Activated naive CD4-positive, alpha-beta T cell (primary cell): Measurements from ENCODE around the gene EXOC3L2.
"Not testable (repeated sequence)": the region's sequence is repeated elsewhere in the genome, so short reads cannot be mapped to it uniquely, and the experiment has no call there.

Experiments
- DNase-seq, 4 experiments: peaks; one replicate each; lab custom pipeline; 2025; lab: John Stamatoyannopoulos, UW

The EXOC3L2 gene

DNA sequence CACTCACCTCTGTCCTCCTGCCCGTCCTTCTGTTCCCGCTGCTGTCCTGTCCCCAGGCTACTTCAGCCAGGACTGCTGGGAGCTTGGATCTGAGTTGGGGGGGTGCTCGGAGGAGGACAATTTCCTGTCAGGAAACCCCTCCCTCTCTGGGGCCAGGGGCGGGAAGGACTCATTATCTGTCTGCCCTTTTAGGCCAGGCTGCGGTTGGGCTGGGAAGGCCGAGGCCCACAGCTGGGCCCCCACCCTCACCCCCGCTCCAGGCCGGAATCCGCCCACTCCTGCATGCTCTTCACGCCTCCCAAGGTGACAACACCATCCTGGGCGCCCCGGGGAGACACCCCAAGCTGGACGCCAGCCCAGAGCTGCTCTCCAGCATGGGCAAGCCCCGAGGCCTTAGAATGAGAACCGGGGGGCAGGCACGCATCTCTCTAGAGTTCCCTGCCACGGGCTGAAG, at the start of gene EXOC3L2:
TSS of gene EXOC3L2 (minus strand) at position 74 of the 454 bp plus-strand sequence. CDS start 6,362 bp downstream, outside the sequence.
- DNase-seq, result no peak

DNA sequence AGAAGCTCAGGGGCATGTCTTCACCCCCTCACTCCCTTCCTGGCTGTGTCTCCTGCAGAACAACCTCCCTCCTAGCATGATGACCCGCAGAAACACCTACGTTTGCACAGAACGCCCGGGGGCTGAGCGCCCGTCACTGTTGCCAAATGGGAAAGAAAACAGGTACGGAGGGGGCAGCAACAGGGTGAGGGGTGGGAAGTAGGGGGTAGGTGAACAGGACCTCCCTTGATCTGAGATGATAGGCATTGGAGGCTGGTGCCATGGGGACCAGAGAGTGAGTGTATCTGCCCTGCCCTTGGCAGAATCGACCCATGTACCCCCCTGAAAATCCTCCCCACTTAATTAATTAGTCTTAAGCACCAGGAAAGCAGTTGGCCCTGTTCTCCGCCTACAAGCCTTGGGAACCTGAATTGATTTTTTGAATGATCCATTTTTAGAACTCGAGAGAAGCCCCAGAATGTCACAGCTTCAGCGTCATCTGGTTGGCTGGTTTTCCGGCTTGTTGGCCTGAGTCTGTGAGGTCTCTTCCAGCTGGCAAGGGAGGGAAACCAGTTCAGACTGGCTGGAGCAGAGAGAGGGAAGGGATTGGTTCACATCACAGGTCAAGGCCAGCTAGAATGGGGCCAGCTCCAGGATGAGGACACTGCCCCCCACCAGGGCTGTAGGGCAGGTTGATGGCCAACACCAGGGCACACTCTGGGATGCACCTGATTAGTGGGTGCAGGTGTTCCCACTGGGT, 49.3 kb upstream of the EXOC3L2 start:
- no peak for DNase-seq

DNA sequence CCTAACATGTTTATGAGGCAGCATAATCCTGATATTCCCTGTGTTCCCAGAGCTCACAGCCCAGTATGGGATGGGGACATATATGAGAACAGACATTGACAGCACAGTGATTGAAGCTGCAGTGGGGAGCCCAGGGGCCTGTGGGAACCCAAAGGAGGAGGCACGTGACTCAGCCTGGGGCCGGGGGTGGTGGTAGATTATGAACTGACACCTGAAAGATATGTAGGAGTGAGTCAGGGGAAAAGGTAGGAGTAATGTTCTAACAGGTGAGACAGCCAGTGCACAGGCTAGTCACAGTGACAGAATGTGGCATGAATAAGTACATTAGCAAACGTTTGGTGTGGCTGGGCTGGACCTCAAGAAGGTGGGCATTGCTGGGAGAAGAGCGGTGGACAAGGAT, 48.5 kb upstream of the EXOC3L2 start:
- DNase-seq, result no peak

DNA sequence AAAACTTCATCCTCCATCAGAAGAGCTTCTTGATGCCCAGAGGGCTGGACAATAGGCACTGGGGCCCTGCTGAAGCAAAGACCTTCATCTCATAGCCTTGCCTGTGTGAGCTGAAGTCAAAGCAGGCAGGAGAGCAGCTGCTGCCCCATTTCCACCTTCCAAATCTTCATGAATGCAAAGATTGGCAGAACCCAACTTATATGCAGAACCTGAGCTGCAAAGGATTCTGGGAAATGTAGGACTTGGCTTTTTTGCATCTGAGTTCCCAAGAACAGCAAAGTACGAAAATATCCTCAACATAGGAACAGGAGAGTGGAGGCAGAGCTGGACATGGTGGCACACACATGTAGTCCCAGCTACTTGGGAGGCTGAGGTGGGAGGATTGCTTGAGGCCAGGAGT, 46.6 kb upstream of the EXOC3L2 start:
- DNase-seq, result no peak

DNA sequence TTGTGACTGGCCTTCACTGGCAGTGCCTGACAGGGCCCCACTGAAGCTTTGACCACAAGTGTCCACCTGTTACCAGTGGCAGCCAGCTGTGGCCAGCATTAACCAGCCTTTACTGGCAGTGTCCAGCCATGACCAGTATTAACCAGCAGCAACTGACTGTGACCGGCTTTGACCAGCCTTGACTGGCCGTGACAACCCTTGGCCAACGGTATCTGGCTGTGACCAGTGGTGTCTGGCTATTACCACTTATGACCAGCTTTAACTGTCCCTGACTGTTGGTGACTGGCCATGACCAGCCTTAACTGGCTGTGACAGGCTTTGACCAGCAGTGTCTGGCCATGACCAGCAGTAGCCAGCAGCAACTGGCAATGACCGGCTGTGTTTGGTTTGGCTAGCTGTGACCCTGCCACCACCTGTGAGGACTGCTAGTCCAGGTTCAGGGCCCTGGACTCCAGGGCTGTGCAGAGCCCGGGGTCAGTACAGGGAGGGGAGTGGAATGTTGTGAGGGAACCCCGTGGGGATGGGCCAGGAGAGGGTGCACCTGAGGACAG, 45.2 kb upstream of the EXOC3L2 start:
- no peak for DNase-seq

DNA sequence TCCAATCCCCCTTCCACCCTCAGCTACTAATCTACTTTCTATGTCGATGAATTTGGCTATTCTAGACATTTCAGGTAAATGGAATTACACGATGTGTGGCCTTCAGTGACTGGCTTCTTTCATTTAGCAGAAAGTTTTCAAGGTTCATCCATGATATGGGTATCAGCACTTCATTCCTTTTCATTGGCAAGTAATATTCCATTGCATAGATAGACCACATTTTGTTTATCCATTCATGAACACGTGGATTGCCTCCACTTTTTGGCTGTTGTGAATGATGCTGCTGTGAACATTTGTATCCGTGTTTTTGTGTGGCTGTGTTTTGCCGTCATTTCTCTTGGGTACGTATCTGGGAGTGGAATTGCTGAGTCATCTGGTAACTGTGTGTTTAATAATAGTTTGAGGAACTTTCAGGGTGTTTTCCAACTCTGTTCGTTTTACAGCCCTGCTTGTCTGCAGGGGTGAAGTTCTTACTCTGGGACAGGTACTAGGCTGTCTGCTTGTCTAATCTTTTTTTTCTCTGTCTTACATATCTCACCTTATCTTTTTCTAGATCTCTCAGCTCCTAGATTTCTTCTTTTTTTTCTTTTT, 38.3 kb upstream of the EXOC3L2 start:
- no peak for DNase-seq

DNA sequence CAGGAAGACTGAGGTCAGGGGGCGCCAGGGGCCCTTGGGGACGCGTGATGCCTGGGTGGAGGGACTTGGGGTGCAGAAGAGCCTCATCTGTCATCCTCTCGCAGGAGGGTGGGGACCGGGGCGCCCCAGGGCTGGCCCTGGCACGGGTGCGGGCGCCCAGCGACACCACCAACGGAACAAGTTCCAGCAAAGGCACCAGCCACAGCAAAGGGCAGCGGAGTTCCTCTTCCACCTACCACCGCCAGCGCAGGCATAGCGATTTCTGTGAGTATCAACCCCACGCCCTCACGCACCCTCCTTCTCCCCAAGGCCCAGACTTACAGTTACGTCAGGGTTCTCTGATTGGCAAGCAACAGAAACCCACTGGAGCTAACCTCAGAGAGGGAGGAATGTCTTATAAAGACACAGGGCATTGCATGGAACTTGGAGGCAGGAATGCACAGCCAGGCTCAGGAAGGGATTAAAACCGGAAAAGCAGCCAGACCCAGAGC, 35.3 kb upstream of the EXOC3L2 start:
- no peak for DNase-seq

DNA sequence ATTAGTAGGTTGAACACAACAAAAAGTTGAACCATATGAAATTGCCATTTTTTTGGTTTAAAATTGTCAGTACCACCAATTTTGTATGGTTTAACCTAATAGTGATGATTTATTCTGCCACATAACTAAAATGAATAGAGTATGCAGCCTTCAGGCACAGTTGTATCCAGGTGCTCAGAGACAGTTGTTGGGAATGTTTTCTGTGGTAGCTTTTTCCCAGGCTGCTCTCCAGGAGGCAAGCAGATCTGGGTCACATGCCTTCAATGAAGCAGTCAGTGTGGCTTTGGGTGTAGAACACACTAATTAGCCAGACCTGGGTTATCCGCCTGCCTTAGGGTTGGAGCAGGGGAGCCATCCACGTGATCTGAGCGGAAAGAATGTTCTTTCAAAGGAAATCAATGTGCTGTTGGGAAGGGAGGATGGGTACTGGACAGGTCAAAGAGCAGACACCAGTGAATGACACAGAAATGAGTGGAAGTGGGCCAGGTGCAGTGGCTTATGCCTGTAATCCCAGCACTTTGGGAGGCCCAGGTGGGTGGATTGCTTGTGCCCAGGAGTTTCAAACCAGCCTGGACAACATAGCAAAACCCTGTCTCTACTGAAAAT, 34.5 kb upstream of the EXOC3L2 start:
- DNase-seq, result no peak

DNA sequence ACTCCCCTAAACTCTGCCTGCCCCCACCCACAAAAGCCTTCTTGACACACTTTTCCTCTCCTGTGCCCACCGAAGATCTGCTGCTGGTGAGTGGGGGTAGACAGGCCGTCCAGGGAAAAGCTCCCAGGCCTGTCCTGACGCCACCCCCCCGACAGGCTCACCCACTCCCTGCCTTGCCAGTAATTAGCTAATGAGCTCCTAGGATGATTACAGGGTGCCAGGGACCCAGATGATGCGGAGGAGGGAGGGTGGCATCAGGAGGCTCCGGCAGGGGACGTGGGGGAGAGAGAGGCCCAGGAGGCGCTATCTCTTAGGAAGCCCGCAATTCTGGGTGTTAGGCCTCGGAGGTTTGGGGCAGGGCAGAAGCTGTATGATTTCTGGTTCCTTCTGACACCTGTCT, 32.9 kb upstream of the EXOC3L2 start:
- DNase-seq, result no peak

DNA sequence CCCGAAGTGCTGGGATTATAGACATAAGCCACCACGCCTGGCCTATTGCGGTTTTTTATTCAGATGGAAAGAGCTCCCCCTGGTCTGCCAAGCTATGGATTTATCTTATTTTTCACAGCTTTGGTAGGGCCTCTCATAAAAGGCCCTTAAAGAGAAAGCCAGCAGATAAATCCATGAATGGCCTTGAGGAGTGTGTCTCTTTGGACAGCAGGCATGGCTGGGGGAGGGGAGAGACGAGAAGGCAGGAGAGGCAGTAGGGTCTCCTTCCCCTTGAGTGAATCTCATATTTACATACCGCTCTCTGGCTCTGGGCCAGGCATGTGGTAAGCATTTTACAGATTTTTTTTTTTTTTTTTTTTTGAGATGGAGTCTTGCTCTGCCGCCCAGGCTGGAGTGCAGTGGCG, 31.1 kb upstream of the EXOC3L2 start:
- no peak for DNase-seq

DNA sequence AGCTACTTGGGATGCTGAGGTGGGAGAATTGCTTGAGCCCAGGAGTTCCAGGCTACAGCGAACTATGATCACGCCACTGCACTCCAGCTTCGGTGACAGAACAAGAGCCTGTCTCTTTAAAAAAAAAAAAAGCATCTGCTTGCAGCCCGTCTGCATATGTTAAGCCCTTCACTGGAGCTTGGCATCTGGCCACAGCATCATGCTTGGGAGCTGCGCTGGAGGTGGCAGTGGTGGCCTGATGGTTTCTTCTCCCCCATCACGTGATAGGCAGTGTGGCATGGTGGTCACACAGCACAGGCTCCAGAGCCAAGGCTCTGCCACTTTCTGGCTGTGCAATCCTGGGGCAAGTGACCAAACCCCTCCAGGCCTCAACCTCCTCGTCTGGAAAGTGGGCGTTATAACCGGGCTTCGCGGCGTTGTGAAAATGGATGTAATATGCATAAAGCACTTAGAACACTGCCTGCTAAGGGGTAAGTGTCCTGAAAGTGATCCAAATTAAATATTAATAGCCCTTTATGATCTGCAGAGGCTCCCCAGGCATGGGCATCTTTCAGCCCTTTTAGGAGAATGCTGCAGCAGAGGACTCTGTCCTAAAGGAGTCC, 30.3 kb upstream of the EXOC3L2 start:
- no peak for DNase-seq

DNA sequence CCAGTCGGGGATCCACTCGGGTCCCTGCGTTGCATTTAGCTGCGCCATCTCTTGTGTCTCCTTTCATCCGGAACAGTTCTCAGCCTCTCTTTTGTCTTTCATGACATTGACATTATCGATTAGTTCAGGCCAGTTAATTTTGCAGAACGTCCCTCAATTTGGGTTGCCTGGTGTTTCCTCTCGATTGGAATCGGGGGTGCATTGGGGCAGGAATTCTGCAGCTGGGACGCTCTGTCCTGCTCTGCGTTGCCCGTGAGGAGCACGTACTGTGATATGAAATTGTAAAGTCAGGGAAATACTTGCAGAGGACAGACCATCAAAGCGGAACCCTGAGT, 28.3 kb upstream of the EXOC3L2 start:
- DNase-seq, result no peak

DNA sequence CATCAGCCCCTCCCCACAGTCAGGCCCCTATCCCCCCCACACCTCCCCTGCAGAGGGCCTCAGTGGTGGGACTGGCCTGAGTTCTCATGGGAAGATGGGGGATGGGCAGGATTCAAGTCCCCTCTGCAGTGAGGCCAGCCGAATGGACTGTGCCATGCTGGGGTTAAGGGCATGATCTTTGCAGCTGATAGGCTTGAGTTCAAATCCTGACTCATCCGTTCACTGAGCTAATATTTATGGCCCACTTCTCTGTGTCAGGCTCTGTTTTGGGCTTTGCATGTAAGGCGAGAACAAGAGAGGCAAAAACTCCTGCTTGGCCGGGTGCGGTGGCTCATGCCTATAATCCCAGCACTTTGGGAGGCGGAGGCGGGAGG, 26.5 kb upstream of the EXOC3L2 start:
- no peak for DNase-seq

DNA sequence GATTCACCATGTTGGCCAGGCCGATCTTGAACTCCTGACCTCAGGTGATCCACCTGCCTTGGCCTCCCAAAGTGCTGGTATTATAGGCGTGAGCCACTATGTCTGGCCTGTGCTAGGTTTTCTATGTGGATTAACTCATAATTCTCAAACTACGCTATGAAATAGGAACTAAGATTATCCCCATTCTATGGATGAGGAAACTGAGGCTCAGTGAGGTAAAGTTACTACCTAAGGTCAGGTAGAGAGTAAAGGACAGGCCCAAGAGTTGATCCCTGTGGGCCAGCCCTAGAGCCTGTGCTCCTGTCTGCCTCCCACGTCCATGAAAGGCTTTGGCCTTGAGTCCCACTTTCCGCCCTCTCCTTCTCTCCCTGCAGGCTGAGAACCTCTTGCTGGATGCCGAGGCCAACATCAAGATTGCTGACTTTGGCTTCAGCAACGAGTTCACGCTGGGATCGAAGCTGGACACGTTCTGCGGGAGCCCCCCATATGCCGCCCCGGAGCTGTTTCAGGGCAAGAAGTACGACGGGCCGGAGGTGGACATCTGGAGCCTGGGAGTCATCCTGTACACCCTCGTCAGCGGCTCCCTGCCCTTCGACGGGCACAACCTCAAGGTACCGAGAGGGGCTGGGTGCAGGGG, 26.0 kb upstream of the EXOC3L2 start:
- no peak for DNase-seq

DNA sequence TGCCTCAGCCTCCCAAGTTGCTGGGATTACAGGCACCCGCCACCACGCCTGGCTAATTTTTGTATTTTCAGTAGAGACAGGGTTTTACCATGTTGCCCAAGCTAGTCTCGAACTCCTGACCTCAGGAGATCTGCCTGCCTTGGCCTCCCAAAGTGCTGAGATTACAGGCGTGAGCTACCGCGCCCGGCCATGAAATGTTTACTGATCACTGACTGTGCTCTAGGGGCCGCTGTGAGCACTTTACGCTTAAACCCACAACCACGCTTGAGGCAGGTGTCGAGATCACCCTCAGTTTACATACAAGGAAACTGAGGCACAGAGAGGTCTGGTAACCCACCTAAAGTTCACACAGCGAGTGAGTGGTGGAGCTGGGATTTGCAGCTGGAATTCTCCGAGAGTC, 24.7 kb upstream of the EXOC3L2 start:
- not testable (repeated sequence) for DNase-seq

DNA sequence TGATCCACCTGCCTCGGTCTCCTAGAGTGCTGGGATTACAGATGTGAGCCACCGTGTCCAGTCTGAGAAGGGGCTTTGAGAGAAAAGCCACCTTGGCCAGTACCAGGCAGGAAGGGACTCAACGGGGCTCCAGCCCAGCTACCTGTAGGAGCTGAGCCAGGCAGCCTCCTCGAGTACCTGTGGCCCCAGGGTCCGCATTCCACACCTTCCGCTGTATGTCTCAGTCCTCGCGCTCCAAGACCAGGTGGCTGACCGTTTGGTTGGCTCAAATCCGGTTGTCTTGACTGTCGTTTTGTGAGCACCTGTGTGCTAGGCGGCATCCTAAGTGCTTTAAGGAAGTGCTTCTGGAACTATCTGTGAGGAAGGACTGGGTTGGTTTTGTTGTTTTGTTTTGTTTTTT, 22.1 kb upstream of the EXOC3L2 start:
- DNase-seq, result no peak

DNA sequence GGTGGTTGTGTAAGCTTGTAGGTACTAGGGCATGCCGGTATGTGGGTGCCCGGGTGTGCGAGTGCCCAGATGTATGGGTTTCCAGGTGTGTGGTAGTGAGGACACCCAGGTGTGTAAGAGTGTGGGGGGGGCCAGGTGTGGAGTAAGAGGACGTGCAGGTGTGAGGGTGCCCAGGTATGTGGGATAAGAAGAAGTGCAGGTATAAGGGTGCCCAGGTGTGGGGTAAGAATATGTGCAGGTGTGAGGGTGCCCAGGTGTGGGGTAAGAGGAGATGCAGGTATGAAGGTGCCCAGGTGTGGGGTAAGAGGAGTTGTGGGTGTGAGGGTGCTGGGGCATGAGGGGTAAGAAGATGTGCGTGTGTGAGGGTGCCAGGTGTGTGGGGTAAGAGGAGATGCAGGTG, 20.2 kb upstream of the EXOC3L2 start:
- no peak for DNase-seq

DNA sequence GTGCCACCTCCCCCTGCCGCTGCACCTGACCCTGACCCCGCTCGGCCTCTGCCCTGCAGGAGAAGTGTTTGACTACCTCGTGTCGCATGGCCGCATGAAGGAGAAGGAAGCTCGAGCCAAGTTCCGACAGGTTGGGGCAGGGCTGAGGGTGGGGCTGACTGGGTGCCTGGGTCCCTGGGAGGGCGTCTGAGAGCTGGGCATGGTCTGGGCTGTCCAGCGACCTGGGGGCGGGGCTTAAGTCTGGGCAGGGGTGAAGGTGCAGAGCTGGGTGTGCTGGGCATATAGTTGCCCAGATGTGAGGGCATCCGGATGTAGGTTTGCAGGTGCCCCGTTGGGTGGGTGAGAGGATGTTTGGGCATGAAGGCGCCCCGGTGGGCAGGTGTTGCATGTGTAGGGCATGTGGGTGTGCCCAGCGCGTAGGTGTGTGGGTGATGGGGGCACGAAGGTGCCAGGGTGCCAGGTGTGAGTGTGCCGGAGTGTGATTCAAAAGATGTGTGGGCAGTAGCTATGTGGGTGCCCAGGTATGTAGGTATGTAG, 19.6 kb upstream of the EXOC3L2 start:
- DNase-seq, result no peak

DNA sequence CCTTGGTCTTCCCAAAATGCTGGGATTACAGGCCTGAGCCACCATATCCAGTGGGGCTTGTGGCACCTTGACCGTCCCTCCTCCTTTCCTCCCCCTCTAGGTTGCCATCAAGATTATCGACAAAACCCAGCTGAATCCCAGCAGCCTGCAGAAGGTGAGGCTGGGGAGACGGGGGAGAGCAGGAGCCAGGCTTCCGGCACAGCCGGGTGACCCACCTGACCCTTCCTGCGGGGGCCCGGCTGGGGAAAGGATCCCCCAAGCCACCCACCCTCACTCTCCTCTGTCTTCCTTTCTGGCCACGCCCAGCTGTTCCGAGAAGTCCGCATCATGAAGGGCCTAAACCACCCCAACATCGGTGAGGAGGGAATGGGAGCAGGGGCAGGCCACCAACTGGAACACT, 17.8 kb upstream of the EXOC3L2 start:
- no peak for DNase-seq

DNA sequence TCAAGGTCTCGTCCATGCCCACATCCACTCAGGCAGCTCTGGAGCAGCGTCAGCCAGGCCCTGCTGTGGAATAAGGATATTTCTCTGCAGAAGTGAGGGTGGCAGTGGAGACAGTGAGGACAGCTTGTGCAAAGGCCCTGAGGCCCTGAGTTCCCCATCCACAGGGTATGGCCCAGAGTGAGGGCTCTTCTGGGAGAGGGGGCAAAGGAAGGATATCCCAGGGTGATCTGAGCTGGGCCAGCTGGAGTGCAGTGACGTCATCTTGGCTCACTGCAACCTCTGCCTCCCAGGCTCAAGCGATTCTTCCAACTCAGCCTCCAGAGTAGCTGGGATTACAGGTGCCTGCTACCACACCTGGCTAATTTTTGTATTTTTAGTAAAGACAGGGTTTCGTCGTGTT, 17.4 kb upstream of the EXOC3L2 start:
- DNase-seq, result no peak

DNA sequence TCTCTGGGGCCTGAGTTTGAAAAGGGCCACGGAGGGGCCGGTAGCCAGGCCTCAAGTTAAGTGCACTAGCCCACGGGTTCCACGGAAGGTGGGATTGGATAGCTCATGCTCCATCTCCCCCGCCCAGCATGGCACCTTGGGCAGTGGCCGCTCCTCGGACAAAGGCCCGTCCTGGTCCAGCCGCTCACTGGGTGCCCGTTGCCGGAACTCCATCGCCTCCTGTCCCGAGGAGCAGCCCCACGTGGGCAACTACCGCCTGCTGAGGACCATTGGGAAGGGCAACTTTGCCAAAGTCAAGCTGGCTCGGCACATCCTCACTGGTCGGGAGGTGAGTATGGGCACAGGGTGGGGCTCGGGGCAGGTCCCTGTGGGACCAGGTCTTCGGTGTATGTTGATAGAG, 13.7 kb upstream of the EXOC3L2 start:
- no peak for DNase-seq

DNA sequence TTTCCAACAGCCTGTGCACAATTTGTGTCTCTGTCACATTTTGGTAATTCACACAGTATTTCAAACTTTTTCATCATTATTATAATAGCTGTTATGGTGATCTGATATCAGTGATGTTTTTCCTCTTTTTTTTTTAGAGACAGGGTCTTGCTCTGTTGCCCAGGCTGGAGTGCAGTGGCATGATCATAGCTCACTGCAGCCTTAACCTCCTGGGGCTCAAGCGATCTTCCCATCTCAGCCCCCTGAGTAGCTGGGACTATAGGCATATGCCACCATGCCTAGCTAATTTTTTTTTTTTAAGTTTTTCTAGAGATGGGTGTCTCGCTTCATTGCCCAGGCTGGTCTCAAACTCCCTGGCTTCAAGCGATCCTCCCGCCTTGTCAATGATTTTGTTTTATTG, 11.6 kb upstream of the EXOC3L2 start:
- DNase-seq, result no peak
